Measurements from ENCODE around the gene ABCC6.

GRCh38 chr16:16113076-16113475 lies 110.2 kb downstream of the ABCC6 start:
- TF ChIP-seq CTCF (conservative IDR thresholded peaks at IDR 0.05; ENCODE audit: low read length) (no peak), EZH2phosphoT487 (IDR thresholded peaks at IDR 0.05; ENCODE audit: borderline replicate concordance, low read depth, low read length) (no peak)
